ENCODE measurements around the gene ZRANB3. TPM values are rescaled to one million over a fixed set of nuclear protein-coding genes. Genes with fewer than 3 reads are reported as not detected.
"Not testable (repeated sequence)": the region's sequence is repeated elsewhere in the genome, so short reads cannot be mapped to it uniquely, and the experiment has no call there.

Gene ZRANB3
- total RNA-seq, 1 donor from 2014 or later, result 11.9 TPM

DNA sequence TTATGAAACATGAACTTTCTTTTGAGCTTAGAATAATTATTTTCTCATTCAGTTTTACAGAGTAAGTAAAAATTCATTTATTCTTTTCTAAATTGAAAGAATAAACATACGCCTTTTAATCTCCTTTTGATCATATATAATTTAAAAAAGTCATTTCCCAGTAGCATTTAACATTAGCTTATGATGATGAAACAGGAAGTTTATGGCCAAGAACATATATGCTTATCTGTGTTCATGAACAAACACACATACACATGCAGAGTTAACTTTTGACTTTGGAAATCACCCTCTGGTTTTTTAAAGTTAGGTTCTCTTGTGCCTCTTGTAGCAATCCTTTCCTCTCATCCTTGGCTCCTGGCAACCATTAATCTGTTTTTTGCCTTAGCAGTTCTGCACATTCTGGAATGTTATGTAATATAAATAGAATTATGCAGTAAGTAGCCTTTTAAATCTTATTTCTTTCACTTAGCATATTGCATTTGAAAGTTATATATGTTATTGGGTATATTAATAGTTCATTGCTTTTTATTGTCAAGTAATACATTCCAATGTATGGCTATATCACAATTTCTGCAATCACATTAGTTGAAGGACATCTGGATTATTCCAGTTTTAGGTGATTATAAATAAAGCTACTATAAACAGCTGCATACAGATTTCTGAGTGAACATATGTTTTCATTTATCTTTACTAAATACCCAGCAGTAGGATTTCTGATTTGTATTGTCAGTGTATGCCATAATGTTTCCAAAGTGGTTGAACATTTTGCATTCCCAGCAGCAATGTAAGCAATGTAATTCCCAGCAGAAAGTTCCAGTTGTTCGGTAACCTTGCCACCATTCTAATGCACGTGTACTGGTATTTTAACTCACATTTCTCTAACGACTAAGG is 210.3 kb downstream of the ZRANB3 start:
- peak; percentile 15 for DNase-seq

DNA sequence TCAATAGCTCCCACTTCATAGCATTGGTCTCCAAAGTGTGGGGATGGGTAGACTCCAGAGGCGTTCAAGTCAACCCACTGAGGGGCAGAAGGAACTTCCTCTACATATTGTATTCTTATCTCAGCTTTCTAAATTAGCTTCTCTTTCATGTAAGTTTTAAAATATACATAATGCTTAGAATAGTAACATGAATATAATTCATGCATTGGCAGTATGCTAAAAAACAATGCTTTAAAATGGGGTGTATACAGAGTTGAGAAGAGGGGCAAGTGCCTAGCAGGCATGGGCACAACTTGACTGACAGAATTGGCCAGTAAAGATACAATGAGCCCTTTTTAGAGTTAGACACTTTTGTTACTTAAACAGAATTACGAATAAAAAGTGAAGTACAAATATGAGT is 212.2 kb downstream of the ZRANB3 start:
- DNase-seq, result no peak

DNA sequence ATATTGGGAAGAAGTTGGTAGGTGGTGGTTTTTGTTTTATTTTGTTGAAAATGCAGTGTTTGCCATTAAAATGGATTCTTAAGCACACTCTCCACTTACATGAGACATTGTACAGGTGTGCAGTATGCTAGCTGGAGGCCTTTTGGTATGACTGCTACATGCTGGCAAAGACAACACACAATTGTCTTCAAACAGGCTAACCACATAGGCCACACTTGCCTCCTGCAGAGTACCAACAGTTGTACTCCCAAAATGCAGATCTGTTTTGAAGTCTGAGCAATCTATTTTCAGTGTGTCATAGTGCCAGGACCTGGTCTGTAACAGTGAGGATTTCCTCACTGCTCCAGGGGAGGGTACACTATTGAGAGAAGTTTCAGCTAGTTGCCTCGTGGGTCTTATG is 213.6 kb downstream of the ZRANB3 start:
- DNase-seq, result no peak

DNA sequence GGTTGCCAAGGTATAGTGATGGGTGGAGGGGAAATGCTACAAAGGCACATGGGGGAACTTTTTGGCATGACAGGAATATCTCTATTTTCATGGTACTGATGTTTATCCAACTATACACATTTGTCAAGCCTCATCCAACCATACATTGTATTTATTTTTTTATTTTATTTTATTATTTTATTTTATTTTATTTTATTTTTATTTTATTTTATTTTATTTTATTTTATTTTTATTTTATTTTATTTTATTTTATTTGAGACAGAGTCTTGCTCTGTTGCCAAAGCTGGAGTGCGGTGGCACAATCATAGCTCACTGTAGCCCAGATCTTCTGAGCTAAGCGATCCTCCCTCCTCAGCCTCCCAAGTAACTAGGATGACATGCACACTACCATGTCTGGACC is 219.1 kb downstream of the ZRANB3 start:
- DNase-seq, result no peak

DNA sequence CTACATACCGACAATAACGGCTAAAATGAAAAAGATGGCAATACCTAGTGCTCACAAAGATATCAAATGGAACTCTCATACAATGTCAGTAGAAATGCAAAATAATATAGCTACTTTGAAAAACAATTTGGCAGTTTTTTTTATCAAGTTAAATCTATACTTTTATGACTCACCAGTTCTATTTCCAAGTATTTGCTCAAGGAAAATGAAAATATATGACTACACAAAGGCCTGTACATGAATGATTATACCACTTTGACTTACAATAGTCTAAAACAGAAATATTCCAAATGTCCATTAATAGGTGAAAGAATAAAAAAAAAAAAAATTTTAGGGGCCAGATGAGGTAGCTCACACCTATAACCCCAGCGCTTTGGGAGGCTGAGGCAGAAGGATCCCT is 219.8 kb downstream of the ZRANB3 start:
- DNase-seq, result no peak

DNA sequence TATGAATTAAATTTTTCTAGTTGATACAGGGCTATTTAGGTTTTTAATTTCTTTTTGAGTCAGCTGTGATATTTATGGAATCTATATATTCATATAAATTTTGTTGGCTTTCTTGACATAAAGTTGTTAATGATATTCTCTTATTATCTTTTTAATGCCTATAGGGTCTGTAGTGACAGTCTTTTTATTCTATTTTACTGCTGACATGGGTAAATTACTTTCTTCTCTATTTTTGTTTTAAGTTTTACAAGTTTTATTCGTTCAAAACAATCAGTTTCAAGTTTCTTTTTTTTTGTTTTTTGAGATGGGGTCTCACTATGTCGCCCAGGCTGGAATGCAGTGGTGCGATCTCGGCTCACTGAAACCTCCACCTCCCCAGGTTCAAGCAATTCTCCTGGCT is 226.3 kb downstream of the ZRANB3 start:
- DNase-seq, result no peak

DNA sequence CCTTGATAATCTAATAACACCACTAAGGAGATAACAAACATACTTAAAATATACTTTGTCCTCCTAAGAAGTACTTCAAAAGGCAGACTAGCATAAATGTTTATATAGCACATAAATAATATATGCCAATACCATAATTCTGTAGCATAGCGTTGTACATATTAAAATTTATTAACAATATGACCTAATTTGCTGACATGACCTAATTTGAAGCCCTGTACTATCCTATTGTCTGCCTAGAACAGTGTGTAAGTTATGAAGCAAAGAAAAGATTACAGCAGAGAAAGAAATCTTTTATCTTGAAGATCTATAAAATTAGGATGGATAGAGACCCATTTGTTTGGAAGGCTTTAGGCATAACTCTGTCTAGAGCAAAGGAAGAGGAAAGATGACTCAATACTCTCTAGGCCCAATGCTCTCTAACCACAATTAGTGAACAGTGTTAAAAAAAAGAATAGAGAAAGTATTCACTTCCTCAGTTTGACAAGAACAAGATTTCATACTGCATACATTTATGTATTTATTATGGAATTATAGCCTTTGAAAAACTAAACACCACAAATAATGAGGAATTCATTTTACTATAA is 231.3 kb downstream of the ZRANB3 start:
- DNase-seq, result no peak

DNA sequence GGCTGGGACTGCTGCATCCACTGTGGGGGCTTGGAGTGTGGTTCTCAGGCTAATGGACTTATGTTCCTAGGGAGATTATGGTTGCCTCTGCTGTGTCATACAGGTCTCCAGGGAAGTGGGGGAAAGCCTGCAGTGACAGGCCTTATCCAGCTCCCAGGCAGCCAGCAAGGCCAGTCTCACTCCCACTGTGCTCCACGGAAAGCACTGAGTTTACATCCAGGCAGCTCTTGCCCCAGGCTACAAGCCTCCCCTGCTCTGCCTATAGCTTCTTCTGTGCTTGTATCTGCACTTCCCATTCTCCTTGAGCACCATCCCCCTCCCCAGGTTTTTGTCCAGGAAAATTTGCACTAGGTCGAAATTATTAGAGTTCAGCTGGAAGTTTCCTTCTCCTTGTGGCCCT is 231.9 kb downstream of the ZRANB3 start:
- no peak for DNase-seq

DNA sequence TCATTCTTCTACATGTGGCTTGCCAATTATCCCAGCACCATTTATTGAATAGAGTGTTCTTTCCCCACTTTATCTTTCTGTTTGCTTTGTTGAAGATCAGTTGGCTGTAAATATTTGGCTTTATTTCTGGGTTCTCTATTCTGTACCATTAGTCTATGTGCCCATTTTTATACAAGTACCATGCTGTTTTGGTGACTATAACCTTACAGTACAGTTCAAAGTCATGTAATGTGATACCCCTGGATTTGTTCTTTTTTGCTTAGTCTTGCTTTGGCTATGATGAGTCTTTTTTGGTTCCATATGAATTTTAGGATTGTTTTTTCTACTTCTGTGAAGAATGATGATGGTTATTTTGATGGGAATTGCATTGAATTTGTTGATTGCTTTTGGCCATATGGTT is 243.9 kb downstream of the ZRANB3 start:
- not testable (repeated sequence) for DNase-seq

DNA sequence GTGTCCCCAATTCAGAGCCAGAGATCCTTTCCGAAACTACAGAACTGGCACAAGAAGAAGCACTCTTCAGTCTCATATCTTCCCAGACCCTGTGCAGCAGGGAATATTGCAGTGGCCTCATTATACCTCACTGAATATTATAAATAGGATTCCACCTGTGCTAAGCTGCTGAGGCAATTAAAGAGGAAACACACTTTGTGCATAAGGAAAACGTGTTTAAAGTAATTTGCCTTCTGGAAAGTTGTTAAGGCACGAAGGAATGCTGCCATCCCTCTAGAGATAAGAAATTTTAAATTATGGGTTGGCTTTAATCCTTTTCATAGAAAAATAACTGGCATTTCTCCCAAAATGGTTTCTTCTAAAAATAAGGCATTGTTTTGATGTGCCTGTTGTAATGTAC is 245.6 kb downstream of the ZRANB3 start:
- DNase-seq, result no peak

DNA sequence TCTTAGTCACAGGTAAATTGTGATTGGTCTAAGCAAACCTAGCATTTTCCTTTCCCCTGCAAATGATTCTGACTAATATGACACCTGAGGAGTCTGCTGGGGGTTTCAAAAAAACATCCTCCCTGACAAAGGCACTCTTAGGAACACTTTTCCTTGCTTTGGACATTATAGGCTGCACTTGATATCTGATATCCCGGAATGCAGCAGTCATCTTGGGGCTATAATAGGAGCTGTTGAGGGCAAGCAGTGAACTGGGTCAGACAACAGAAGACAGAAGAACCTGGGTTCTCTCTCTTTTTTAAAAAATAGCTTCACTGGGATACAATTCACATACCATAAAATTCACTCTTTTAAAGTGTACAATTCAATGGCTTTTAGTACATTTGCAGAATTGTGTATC is 249.6 kb downstream of the ZRANB3 start:
- no peak for DNase-seq

DNA sequence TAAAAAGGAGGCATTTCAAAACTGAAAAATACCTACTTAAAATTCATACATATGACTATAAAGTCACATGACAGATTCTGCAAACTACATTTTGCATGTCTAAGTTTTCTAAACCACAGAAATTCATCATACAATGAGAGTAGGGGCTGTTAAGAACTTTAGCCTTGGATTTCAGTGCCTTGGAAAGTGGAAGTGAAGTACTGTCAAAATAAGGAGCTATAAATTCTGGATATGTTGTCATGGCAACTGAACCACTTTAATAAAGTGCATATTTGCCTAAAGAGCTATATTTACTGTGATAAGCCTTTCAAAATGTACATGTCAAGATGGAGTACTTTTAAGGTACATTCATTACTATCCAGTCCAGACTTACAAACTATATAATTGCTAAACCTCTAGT is 251.8 kb downstream of the ZRANB3 start:
- no peak for DNase-seq

DNA sequence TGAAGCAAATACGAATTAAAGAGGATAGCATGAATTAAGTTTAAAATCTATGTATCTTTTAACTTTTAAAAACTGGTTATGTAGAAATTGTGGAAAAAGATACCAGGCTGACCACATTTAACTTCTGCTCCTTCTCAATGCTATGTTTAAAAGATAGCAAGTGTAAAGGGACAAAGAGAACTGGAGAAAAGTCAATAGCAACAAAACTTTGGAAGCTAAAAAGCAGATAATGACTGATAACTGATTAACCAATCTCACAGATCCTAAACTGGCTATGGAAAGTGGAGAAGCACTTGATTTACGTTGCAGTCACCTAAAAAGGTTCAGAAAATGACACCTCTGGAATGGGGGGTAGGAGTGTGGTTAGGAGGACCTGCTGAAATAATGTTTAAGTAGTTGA is 254.5 kb downstream of the ZRANB3 start:
- no peak for DNase-seq

DNA sequence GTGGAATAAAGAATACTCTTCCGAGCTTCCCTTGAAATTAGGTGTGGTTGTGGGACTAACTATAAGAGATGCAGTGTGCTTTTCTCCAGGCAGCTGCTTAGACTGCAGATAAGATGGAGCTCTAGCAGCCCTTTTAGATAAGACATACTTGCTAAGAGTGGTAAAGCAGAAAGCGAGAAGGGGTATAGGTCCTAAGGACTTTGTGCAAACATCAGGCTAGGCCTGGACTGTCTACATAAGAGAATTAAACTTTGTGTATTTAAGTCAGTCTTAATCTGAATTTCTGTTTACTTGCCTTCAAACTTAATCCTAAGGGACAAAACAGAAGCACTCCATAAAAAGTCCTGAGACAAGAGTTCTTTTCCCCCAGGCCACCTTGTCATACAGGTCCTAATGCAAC is 260.0 kb downstream of the ZRANB3 start:
- no peak for DNase-seq

DNA sequence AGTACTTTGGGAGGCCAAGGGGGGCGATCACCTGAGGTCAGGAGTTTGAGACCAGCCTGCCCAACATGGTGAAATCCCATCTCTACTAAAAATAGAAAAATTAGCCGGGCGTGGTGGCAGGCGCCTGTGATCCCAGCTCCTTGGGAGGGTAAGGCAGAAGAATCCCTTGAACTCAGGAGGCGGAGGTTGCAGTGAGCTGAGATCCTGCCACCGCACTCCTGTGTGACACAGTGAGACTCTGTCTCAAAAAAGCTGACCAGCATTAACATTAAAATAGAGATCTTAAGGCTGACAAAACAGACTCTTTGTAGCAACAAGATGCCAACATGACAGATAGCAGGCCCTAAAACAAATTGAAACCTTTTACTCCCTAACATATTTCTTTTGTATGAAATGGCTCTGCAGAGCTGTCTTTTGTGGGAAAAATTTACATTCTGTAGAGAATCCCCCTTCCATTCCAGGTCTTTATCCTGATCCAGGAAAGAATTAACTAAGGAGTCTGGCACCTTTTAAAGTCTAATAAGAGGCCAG is 265.0 kb downstream of the ZRANB3 start:
- DNase-seq, result no peak

DNA sequence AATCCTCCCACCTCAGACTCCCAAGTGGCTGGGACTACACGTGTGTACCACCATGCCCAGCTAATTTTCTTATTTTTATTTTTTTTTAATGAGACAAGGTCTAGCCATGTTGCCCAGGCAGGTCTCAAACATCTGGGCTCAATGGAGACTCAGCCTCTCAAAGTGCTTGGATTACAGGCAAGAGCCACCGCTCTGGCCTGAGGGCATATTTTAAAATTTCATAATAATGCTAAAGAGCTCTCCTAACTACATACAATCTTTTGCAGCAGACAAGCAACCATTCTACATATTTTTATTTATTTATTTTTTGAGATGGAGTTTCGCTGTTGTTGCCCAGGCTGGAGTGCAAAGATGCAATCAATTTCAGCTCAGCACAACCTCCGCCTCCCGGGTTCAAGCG is 271.9 kb downstream of the ZRANB3 start:
- DNase-seq, result no peak

DNA sequence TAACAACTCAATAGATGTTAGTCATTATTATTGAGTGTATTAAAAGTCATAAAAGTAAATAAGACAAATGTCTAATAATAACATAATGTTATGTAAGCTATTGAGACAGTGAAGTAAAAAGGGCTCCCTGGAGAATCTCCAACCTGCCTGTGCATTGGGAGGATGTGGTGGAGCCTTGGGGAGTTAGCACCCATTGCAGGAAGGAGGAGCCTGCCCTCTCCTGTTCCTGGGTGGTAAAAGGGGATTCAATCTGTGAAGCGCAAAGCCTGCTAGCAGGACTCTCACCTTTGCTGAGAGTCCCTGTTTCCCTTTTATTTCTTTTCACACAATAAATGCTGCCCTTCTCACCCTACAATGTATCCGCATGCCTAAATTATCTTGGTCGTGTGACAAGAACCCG is 272.8 kb downstream of the ZRANB3 start:
- no peak for DNase-seq

DNA sequence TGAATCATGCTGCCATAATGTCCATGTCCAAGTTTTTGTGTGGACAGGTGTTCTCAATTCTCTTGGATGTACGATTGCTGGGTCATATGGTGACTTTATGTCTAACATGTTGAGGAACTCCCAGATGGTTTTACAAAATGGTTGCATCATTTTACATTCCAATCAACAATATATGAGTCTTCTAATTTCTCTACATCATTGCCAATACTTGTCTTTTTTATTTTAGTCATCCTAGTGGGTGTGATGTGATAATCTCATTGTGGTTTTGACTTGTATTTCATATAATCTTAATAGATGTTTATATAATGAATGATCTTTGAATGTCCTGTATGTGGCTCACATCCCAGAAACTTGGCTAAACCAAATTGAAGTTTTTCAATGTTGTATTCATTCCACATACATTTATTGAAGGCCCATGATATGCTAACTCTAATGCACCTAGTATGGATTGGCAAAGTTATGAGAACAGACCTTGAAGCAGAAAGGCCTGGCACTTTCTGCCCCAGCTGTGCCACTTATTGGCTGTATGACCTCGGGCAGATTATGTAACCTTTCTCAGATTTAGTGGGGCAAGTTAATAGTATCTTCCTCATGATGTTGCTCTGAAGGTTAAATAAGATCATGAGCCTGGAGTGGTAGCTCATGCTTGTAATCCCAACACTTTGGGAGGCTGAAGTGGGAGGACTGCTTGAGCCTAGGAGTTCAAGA is 273.5 kb downstream of the ZRANB3 start:
- DNase-seq, result no peak

DNA sequence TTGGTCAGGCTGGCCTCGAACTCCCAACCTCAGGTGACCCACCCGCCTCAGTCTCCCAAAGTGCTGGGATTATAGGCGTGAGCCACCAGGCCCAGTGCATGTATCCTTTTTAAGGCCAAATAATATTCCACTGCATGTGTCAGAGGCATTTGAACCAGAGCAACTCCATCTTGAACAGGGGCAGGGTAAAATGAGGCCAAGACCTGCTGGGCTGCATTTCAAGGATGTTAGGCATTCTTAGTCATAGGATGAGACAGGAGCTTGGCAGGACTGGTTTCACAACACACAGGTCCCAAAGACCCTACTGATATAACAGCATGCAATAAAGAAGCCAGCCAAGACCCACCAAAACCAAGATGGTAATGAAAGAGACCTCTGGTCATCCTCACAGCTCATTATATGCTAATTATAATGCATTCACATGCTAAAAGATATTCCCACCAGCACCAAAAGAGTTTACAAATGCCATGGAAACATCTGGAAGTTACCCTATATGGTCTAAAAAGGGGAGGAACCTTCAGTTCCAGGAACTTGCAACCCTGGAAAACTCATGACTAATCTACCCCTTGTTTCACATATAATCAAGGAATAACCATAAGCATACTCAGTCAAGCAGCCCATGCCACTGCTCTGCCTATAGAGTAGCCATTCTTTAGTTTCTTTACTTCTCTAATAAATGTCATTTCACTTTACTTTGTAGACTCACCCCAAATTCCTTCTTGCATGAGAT is 274.3 kb downstream of the ZRANB3 start:
- no peak for DNase-seq

DNA sequence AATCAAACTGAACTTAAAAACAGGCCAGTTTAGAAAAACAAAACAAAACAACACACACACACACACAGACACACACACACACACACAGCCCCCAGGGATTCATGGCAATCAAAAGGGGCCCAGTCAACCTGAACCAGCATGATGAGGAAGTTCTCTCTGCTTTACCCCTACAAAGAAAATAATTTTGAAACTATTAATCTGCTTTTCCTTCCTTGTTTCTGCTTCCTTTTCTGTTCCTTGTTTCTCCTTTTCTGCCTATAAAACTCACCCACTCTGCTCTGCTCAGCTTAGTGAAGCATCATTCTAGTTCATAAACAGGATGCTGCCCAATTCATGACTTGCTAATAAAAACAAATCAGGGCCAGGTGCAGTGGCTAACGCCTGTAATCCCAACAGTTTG is 275.8 kb downstream of the ZRANB3 start:
- no peak for DNase-seq

DNA sequence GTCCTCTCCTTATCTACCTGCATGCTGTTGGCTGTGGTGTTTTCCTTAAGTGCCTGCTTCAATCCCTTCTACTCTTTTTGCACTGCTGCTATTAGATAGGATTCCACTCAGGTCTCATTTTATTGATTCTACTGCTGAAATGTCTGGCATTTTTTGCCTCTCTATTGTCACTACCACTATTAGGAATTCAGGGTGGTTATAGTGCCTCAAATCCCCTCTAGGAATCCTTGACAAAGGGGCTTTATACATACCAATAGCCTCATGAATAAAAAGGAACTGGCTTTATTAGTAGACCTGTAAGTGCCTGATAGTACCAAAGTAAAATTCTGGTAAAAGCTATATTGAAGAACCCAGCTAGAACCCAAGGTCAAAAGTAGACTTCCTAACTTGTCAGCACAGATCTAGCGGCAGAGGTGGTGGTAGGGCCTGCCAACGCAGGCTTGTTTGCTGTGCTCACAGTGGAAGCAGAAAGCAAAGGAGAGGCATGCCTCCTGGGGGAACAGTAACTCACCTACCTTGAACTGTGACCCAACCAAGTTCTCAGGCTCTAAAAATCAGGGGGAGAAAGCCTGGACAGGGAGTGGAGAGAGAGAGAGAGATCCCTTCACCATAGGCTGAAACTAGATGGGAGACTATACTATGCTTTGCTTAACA is 278.1 kb downstream of the ZRANB3 start:
- DNase-seq, result no peak

DNA sequence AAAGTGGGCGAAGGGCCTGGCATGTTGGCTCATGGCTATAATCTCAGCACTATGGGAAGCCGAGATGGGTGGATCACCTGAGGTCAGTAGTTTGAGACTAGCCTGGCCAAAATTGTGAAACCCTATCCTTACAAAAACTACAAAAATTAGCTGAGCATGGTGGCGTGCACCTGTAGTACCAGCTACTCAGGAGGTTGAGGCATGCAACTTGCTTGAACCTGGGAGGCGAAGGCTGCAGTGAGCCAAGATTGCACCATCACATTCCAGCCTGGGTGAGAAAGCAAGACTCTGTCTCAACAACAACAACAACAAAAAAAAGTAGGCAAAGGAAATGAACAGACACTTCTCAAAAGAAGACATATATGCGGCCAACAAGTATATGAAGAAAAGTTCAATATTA is 282.4 kb downstream of the ZRANB3 start:
- DNase-seq, result no peak
